ENCODE results near the gene CLTC.

Gene CLTC

DNA sequence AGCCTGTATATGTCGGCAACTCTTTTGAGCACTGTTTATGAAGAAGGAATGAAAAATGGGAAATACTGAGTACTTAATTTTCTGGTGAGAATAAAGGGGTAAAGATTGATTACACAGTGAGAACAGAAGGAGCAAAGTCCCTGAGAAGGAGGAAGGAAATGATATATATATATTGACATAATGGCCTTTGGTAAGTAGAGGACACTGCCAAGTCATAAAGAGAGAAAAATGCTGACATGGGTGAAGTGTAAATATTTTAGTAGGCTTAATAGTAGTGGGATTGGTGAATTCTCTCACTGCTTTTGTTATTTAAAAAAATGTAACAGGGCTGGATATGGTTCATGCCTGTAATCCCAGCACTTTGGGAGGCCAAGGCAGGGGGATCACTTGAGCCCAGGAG, 103.9 kb downstream of the CLTC start:
- H3K27ac ChIP-seq = no peak overlapping the region
- CTCF ChIA-PET = no interaction called here
- POLR2A ChIA-PET (ENCODE audit: low non-redundant PET) = no interaction called here
- TF ChIP-seq, protein P1, sequence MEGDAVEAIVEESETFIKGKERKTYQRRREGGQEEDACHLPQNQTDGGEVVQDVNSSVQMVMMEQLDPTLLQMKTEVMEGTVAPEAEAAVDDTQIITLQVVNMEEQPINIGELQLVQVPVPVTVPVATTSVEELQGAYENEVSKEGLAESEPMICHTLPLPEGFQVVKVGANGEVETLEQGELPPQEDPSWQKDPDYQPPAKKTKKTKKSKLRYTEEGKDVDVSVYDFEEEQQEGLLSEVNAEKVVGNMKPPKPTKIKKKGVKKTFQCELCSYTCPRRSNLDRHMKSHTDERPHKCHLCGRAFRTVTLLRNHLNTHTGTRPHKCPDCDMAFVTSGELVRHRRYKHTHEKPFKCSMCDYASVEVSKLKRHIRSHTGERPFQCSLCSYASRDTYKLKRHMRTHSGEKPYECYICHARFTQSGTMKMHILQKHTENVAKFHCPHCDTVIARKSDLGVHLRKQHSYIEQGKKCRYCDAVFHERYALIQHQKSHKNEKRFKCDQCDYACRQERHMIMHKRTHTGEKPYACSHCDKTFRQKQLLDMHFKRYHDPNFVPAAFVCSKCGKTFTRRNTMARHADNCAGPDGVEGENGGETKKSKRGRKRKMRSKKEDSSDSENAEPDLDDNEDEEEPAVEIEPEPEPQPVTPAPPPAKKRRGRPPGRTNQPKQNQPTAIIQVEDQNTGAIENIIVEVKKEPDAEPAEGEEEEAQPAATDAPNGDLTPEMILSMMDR (conservative IDR thresholded peaks at IDR 0.05; ENCODE audit: low read depth) = no peak
- no peak for DNase-seq (ENCODE audit: low spot score)

DNA sequence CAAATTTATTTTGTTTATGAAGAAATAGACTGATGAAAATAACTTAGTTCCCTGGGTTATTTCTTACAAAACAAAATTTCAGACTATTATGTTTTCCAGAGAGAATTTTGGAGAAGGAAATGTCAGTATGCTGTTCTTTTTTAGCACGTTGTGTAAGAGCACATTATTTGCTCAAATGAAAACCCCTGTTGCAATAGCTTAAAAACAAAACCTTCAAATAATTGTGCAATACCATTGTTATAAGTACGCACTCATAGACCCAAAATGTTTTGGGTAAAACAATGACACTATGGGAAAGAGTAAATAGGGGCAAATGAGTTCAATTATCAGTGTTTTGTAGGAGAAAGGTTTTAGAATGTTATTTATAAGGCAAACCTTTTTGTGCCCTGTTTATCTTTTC, 106.0 kb downstream of the CLTC start:
- POLR2A ChIA-PET (ENCODE audit: low non-redundant PET) = no interaction called here
- no peak for DNase-seq (ENCODE audit: low spot score)
- CTCF ChIA-PET = interaction anchor here (0.6 kb wide), 2 partner anchors 62 to 173 kb away, joined by 3 to 4 read pairs; no protein-coding TSS in a partner anchor
- no peak overlapping the region for H3K27ac ChIP-seq
- TF ChIP-seq, protein P1 (conservative IDR thresholded peaks at IDR 0.05; ENCODE audit: low read depth) = no peak

DNA sequence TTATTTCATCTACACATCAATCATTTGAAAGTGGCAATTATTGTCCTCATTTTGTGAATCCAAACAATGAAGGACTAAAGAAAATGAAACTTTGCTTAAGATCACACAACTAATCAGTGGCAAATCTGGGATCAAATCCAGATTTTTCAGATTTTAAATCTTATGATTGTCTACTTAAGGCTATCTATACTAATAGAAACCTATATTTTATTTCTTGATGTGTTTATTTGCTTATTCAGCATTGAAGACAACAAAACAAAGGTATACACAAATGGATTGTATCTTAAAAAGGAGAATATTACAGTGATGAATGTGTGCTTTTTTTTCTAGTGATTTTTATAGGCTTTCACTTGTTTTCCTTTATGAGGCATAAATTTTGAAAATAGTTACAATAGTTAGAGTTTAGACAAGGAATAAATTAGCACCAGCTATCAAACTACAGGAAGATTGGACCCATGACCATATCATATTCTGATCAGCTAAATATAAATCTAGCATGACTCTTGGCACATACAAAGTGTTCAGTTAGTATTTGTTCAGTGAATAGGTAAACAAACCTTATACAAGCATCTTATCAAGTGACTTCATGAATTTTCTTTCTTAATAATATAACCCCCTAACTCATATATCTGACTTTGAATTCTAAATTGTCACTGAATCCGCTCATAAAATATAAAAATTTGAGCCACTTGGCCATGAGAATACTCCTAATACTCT, 108.3 kb downstream of the CLTC start:
- H3K27ac ChIP-seq = no peak overlapping the region
- TF ChIP-seq, protein P1 (conservative IDR thresholded peaks at IDR 0.05; ENCODE audit: low read depth) = no peak
- POLR2A ChIA-PET (ENCODE audit: low non-redundant PET) = no interaction called here
- no peak for DNase-seq (ENCODE audit: low spot score)
- CTCF ChIA-PET = no interaction called here

DNA sequence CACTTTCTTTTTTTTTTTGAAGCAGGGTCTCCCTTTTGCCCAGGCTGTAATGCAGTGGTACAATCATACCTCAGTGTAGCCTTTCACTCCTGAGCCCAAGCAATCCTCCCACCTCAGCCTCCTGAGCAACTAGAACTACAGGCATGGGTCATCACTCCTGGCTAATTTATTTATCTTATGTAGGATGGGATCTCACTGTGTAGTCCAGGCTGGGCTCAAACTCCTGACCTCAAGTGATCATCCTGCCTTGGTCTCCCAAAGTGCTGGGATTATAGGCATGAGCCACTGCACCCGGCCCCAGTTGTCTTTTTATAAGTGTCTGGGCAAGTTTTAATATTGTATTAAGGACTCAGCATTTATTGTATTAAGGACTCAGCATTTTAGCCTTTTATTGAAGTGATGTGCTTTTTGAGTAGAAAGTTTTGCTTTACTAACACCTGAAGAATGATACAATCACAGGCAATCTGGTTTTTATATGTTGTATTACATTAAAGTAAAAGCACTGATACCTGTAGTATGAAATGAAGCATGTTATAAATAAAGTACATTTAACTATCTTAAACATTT, 110.7 kb downstream of the CLTC start:
- ChIA-PET POLR2A (ENCODE audit: low non-redundant PET) (no interaction called here), CTCF (no interaction called here)
- no peak overlapping the region for H3K27ac ChIP-seq

DNA sequence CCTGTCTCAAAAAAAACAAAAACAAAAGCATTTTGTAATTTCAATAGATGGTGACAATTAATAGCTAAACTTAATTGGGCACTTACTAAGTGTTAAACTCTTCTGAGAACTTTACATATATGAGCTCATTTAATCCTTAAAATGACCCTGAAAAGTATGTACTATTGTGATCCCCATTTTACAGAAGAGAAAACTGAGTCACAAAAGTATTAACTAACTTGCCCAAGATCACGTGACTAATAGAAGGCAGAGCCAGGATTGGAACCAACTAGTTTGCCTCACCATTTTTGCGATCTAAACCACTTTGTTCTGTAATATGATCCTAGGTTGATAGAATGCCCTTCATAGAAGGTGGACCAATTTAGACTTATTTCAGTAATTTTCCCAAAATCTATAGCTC, 114.0 kb downstream of the CLTC start:
- CTCF ChIA-PET = interaction anchor here (0.6 to 0.9 kb wide), 3 partner anchors 9 to 126 kb away, joined by 3 read pairs; no protein-coding TSS in a partner anchor
- TF ChIP-seq, protein P1 (conservative IDR thresholded peaks at IDR 0.05; ENCODE audit: low read depth) = no peak
- no peak overlapping the region for H3K27ac ChIP-seq
- POLR2A ChIA-PET (ENCODE audit: low non-redundant PET) = no interaction called here
- DNase-seq (ENCODE audit: low spot score) = no peak

More for the DNA sequence above, 110.7 kb downstream of the CLTC start:
- no peak for DNase-seq (ENCODE audit: low spot score)
- TF ChIP-seq, protein P1 (conservative IDR thresholded peaks at IDR 0.05; ENCODE audit: low read depth) = no peak

DNA sequence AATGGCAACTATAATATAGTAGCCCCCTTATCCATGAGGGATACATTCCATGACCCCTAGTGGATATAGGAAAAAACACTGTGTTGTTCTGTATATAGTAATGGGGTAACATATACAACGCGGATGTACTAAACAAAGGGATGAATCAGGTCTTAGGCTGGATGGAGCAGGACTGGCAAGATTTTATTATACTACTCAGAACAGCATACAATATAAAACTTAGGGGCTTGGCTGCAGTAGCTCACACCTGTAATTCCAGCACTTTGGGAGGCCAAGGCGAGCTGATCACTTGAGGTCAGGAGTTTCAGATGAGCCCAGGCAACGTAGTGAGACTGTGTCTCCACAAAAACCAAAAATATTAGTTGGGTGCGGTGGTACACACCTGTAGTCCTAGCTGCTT, 114.5 kb downstream of the CLTC start:
- POLR2A ChIA-PET (ENCODE audit: low non-redundant PET) = no interaction called here
- no peak overlapping the region for H3K27ac ChIP-seq
- CTCF ChIA-PET = interaction anchor here (0.6 to 0.9 kb wide), 3 partner anchors 8 to 125 kb away, joined by 3 read pairs; no protein-coding TSS in a partner anchor
- DNase-seq (ENCODE audit: low spot score) = no peak
- TF ChIP-seq, protein P1 (conservative IDR thresholded peaks at IDR 0.05; ENCODE audit: low read depth) = no peak

Measured in RWPE1 (cell line).